Erythroblast (primary cell): ENCODE data around the gene FBXO36.

Experiments used
- GATA1 ChIP-seq: IDR thresholded peaks from 2 replicates; pipeline ENCODE4 v1.6.1; 2011; ENCODE audit warnings: low read depth, mild to moderate bottlenecking, control low read depth, low read length, moderate library complexity
- POLR2A ChIP-seq: IDR thresholded peaks from 2 replicates; pipeline ENCODE4 v1.6.1; 2011; ENCODE audit warnings: mild to moderate bottlenecking, low read length

- TF ChIP-seq GATA1, result no peak
- no peak for TF ChIP-seq POLR2A
These were observed 5.6 kb downstream of the FBXO36 start for GRCh38 chr2:229927817-229928321.
